ENCODE data around the gene ITPR3. TPM values are rescaled to one million over a fixed set of nuclear protein-coding genes. Genes with fewer than 3 reads are reported as not detected.

The ITPR3 gene
- total and polyA plus RNA-seq, 8 donors: 14.1 to 149 (median 65.6) TPM

DNA sequence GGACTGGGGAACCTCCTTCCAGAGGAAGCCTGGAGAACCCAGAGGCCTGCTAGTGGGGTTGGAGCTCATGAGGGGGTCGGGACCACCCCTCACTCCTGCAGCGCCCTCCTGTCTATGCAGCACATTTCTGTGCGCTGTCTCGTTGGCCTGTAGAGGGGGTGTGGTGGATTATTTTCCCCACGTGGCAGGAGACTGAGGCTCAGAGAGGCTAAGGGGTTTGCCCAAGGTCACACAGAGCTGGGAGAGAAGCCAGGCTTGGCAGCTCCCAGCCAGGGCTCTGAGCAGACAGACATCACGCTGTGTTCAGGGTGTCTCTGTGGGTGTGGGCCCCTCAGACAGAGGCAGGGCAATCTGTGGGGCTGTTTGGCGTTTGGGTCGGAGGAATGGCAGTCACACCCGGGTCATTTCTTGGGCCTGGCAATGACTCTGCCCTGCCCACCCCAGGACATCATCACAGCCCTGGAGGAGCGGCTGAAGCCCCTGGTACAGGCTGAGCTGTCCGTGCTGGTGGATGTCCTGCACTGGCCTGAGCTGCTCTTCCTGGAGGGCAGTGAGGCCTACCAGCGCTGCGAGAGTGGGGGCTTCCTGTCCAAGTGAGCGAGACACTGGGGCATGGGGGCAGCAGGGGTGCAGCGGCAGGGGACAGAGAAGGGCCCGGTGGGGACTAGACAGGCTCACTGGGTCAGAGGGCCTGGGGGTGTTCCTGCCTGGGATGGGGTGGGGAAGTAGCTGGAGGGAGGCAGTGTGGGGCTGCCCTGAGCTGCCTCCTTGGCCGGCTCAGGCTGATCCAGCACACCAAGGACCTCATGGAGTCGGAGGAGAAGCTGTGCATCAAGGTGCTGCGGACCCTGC is 62.7 kb downstream of the ITPR3 start:
- Histone ChIP-seq H3K4me3 (no peak overlapping the region), H3K4me1 (no peaks in the 10 kb centered on the region), H3K27me3 (no peaks in the 10 kb centered on the region), H3K27ac (no peak overlapping the region), H3K9me3 (no peaks in the 10 kb centered on the region), H3K36me3 (peaks cover 73 to 100% (median 100%) of the 10 kb centered on the region in 4 donors)
- no peak for TF ChIP-seq POLR2A (IDR thresholded peaks at IDR 0.05)
- TF ChIP-seq EP300 (IDR thresholded peaks at IDR 0.05): no peak
- no peak for TF ChIP-seq POLR2AphosphoS5 (IDR thresholded peaks at IDR 0.05)
- TF ChIP-seq CTCF (IDR thresholded peaks at IDR 0.05): no peak
- 84 to 90% (median 85%) methylated on average over 10 to 19 of the region's 19 CpGs for WGBS, 5 donors
- intact Hi-C loops (cut with DNase I; ENCODE audit: low total_unique reads): no loop called here
- DNase-seq: no peak

GRCh38 chr6:33684428-33684896 is 63.3 kb downstream of the ITPR3 start:
- Histone ChIP-seq H3K27me3 (no peaks in the 10 kb centered on the region), H3K4me3 (no peak overlapping the region), H3K36me3 (peaks cover 69 to 100% (median 100%) of the 10 kb centered on the region in 4 donors), H3K27ac (no peak overlapping the region), H3K4me1 (no peaks in the 10 kb centered on the region), H3K9me3 (no peaks in the 10 kb centered on the region)
- intact Hi-C loops (cut with DNase I; ENCODE audit: low total_unique reads): no loop called here
- 93 to 95% (median 93%) methylated on average over 12 to 16 of the region's 16 CpGs for WGBS, 5 donors
- TF ChIP-seq EP300 (IDR thresholded peaks at IDR 0.05) (no peak), CTCF (IDR thresholded peaks at IDR 0.05) (no peak), POLR2AphosphoS5 (IDR thresholded peaks at IDR 0.05) (no peak), POLR2A (IDR thresholded peaks at IDR 0.05) (no peak)
- no peak for DNase-seq

DNA sequence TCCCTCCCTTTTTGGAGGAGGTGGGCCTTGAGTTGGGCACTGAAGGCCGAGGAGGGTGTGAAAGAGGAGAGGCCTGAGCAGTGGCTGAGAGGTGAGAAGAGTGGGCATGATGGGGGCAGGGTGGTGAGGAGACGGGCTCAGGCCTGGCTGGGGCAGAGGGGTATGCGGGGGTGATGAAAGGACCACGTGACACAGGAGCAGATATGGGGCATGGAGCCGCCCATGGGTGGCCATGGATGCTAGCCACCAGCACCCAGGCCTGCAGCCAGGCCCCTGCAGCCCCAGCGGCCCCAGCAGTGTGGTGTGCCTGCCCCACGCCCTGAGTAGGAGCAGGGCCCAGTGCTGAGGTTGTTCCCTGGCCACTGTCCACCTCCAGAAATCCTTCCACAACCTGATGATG is 63.9 kb downstream of the ITPR3 start:
- Histone ChIP-seq H3K4me3 (no peak overlapping the region), H3K27ac (no peak overlapping the region), H3K27me3 (no peaks in the 10 kb centered on the region), H3K4me1 (no peaks in the 10 kb centered on the region), H3K9me3 (no peaks in the 10 kb centered on the region), H3K36me3 (peaks cover 64 to 100% (median 100%) of the 10 kb centered on the region in 4 donors)
- TF ChIP-seq CTCF (IDR thresholded peaks at IDR 0.05) (no peak), EP300 (IDR thresholded peaks at IDR 0.05) (no peak), POLR2AphosphoS5 (IDR thresholded peaks at IDR 0.05) (no peak), POLR2A (IDR thresholded peaks at IDR 0.05) (no peak)
- 90 to 95% (median 91%) methylated on average over 6 to 7 of the region's 7 CpGs for WGBS, 5 donors
- DNase-seq: no peak
- intact Hi-C loops (cut with DNase I; ENCODE audit: low total_unique reads): no loop called here

DNA sequence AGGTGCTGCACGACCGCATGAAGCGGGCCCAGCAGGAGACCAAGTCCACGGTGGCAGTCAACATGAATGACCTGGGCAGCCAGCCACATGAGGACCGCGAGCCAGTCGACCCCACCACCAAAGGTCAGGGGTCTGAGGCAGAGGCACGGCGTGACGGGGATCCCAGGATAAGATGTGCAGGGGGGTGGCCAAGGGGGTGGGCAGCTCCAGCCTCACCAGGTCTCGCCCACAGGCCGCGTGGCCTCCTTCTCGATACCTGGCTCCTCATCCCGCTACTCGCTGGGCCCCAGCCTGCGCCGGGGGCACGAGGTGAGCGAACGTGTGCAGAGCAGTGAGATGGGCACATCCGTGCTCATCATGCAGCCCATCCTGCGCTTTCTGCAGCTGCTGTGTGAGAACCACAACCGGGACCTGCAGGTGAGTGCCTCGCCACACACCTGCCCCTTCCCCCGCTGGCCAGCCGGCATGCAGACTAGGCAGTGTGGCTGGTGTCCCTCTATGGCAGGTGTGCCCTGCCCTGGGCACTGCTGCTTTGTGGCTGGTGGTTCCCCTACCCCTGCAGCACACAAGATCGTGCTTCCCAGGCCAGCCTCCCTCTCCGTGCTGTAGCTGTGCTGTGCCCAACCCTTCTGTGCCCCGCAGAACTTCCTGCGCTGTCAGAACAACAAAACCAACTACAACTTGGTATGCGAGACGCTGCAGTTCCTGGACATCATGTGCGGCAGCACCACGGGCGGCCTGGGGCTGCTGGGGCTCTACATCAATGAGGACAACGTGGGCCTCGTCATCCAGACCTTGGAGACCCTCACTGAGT is 64.5 kb downstream of the ITPR3 start:
- 87 to 90% (median 88%) methylated on average over 30 to 38 of the region's 38 CpGs for WGBS, 5 donors
- Histone ChIP-seq H3K4me1 (no peaks in the 10 kb centered on the region), H3K27ac (no peak overlapping the region), H3K36me3 (peaks cover 64 to 100% (median 100%) of the 10 kb centered on the region in 4 donors), H3K27me3 (no peaks in the 10 kb centered on the region), H3K4me3 (no peak overlapping the region), H3K9me3 (no peaks in the 10 kb centered on the region)
- TF ChIP-seq POLR2A (IDR thresholded peaks at IDR 0.05) (no peak), CTCF (IDR thresholded peaks at IDR 0.05) (no peak), POLR2AphosphoS5 (IDR thresholded peaks at IDR 0.05) (no peak), EP300 (IDR thresholded peaks at IDR 0.05) (no peak)
- intact Hi-C loops (cut with DNase I; ENCODE audit: low total_unique reads): no loop called here
- DNase-seq: no peak
